ENCODE measurements around the gene PACSIN2.

DNA sequence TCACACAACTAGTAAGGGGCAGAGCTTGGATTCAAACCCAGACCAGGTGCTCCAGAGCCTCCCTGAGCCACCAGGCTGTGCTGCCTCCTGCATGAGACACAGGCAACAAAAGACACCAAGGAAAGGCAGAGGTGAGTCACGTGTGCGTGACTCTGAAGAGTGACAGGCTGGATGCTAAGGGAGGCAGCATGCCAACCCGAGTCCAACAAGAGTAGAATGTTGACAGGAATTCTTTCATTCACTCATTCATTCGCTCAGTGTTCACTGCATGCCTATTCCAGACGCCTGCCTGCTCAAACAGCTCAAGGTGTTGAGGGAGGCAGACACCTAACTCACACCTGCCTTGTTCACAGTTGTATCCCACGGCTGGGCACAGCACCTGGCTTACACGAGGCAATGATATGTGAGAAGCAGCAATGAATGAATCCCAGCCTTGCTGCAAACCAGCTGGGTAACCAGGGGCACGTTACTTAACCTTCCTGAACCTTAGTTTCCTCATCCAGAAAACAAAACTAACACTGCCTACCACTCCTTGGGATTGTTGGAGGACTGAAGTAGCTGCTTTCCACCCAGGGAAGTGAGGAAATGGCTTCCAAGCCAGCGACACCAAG is 84.0 kb downstream of the PACSIN2 start:
- TF ChIP-seq, protein P1, sequence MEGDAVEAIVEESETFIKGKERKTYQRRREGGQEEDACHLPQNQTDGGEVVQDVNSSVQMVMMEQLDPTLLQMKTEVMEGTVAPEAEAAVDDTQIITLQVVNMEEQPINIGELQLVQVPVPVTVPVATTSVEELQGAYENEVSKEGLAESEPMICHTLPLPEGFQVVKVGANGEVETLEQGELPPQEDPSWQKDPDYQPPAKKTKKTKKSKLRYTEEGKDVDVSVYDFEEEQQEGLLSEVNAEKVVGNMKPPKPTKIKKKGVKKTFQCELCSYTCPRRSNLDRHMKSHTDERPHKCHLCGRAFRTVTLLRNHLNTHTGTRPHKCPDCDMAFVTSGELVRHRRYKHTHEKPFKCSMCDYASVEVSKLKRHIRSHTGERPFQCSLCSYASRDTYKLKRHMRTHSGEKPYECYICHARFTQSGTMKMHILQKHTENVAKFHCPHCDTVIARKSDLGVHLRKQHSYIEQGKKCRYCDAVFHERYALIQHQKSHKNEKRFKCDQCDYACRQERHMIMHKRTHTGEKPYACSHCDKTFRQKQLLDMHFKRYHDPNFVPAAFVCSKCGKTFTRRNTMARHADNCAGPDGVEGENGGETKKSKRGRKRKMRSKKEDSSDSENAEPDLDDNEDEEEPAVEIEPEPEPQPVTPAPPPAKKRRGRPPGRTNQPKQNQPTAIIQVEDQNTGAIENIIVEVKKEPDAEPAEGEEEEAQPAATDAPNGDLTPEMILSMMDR (IDR thresholded peaks at IDR 0.05): no peak
- no peak for TF ChIP-seq POLR2A (IDR thresholded peaks at IDR 0.05)

Data from thyroid gland (tissue), 4 donors.